Globus pallidus (tissue), 1 donor: ENCODE results near the gene SPP2.

ENCODE experiments used
- DNase-seq: peaks from one replicate; pipeline ENCODE4 v3.0.0-alpha.2; 2015; ENCODE audit warnings: low spot score

The SPP2 gene, protein sequence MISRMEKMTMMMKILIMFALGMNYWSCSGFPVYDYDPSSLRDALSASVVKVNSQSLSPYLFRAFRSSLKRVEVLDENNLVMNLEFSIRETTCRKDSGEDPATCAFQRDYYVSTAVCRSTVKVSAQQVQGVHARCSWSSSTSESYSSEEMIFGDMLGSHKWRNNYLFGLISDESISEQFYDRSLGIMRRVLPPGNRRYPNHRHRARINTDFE

DNA sequence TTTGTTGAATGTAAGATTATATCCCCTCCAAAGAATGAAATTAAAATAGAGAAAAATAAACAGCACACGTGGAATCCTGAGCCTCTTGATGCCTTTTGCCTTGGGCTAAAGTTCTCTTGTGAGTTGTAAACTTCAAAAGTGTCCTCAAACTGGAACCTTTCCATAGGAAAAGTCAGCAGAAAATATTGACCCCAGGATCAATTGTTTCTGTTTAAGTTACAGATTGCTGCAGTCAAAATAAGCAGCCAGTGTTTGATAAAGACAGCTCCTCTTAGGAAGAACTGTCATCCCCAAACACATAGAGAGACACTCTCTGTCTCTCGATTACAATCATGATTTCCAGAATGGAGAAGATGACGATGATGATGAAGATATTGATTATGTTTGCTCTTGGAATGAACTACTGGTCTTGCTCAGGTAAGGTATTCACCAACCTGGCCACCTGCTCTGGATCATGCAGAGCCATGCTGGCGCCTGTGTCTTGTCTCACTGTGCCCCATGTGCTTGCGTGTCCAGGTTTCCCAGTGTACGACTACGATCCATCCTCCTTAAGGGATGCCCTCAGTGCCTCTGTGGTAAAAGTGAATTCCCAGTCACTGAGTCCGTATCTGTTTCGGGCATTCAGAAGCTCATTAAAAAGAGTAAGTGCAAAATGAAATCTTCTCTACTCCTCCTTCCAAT, at the start of gene SPP2:
Gene SPP2, plus strand, starts transcription at position 248 of the 681 bp plus-strand sequence. Its CDS starts 85 bp downstream, at position 333.
- DNase-seq, result no peak

GRCh38 chr2:234001380-234002160, 48.9 kb upstream of the SPP2 start:
- DNase-seq, result no peak

- DNase-seq, result no peak
These were observed 48.2 kb upstream of the SPP2 start for GRCh38 chr2:234002281-234002680.

- no peak for DNase-seq
These were observed 46.4 kb upstream of the SPP2 start for GRCh38 chr2:234003972-234004617.

GRCh38 chr2:234005126-234005525, 45.4 kb upstream of the SPP2 start:
- no peak for DNase-seq

GRCh38 chr2:234006501-234006900, 44.0 kb upstream of the SPP2 start:
- DNase-seq, result no peak

DNA sequence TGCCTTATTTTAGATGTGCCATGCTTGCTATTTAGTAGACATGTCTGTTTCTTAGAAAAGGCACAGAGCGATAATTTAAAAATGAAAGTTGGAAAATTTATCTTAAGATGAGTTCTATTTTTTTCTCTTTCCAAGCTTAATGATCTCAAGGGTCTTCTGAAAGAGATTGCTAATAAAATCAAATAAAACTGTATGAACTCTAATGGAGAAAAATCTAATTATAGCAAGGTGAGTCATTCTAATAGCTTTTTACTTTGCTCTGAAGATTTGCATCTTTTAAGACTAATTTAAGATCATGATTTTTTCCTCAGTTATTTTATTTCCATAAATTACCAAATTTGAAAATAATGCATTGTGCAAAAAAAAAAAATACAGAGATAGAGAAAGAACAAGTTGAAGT, 36.1 kb upstream of the SPP2 start:
- DNase-seq, result no peak

- no peak for DNase-seq
These were observed 34.6 kb upstream of the SPP2 start for GRCh38 chr2:234015861-234016260.

- DNase-seq, result no peak
These were observed 30.6 kb upstream of the SPP2 start for GRCh38 chr2:234019896-234020295.

DNA sequence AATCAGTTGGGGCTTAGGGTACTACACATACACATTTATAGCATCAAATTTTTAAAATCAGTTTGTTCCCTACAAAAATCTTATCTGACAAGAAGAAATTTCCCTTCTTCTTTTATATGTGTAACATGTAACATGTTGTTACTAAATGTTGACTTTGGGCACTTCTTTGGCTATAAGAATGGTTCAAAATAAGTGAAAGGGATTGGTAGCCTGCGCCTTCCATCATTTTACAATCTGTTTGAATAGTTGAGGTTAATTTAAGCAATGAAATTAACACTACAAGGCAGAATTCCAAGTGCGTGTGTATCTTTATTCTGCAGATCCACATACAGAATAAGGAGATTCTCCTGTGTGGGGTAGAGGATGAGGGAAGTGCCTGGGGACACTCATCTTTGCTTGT, 30.2 kb upstream of the SPP2 start:
- no peak for DNase-seq

- DNase-seq, result no peak
These were observed 28.1 kb upstream of the SPP2 start for GRCh38 chr2:234022424-234022823.

DNA sequence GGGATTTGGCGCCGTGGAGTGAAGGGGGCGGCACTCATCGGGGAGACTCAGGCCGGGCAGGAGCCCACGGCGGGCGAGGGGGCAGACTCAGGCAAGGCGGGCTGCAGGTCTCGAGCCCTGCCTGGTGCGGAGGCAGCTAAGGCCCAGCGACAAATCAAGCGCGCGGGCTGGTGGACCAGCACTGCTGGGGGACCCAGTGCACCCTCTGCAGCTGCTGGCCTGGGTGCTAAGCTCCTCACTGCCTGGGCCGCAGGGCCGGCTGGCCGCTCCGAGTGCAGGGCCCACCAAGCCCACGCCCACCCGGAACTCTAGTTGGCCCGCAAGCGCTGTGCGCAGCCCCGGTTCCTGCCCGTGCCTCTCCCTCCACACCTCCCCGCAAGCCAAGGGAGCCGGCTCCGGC, 26.2 kb upstream of the SPP2 start:
- DNase-seq, result no peak

DNA sequence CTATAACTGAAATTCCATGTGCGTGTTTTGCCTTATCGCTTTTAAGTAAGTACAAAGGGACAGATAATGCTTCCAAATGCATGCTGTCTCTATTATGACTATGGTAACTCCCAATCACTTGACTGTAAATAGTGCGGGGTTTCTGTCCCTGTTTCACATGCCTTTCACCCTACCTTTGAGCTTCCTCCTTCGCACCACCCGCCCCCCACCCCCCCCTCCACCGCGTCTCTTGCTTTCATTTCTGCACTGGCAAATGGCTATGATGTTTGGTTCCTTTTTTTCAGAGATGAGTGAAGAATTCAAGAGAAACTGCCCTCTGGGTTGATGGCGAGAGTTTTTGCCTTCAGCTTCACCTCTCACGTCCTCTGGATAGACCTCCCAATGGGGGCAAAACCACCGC, 25.0 kb upstream of the SPP2 start:
- DNase-seq, result peak; percentile 5

- no peak for DNase-seq
These were observed 24.6 kb upstream of the SPP2 start for GRCh38 chr2:234025891-234026401.

GRCh38 chr2:234026693-234027254, 23.7 kb upstream of the SPP2 start:
- DNase-seq, result no peak

GRCh38 chr2:234027641-234028040, 22.9 kb upstream of the SPP2 start:
- DNase-seq, result no peak

DNA sequence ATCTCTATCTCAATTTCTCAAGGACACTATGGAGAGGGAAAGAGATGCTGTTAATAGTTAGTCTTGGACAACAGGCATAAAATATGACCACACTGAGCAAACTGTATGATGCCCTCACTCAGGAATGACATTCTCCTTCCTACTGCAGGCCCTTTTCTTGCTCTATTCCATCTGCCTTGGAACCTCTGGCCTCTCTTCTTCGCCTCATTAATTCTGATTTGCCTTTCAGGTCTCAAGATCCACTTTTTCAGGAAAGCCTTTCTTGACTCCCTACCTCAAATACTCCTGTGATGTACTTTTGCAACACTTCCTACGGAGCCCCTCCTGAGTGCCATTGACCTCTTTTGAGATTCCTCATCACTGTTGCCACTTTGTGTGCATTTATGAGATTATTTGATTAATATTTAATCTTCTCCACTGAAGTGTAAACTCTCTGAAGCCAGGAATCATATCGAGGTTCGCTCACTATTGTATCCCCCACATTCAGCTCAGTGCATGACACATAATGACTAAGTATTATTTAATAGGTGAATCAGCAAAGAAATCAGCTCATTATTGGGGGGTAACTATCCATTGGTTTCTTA, 21.3 kb upstream of the SPP2 start:
- DNase-seq, result no peak

DNA sequence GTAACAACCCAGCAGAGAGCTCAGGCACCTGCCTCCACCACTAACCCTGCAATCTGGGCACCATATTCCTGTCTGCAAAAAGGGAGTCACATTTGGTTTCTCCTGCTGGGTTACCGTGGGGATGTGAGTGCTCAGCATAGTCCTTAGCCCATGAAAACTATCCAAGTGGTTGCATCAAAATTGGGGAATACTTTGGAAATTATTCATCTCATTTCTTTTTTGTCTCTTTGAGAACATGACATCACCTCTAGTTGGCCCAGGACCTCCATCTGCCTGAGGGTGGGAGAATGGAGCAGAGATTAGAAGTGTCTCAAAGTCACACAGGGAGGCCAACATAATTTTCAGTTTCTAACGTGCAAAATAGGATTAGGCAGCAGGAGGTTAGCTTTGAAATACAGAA, 19.3 kb upstream of the SPP2 start:
- no peak for DNase-seq

- no peak for DNase-seq
These were observed 18.1 kb upstream of the SPP2 start for GRCh38 chr2:234032279-234032856.

DNA sequence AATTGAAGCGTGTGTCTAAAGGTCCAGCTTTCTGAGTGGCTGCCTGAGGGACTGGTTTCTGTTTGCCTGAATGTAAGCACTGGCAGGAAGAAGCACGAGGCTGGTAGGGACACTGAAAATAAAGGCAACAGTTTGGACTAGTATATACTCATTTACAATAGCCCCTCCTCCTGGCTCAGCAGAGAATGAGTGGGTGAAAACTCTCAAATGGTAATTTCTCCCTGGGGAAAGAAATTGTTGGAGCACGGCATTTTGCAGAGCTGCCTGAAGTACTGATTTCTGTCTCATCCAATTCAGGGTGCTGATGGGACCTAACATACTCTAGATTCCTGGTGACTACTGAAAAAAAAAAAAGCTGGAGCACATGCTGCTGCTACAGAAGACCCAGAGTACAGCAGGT, 17.3 kb upstream of the SPP2 start:
- DNase-seq, result no peak

DNA sequence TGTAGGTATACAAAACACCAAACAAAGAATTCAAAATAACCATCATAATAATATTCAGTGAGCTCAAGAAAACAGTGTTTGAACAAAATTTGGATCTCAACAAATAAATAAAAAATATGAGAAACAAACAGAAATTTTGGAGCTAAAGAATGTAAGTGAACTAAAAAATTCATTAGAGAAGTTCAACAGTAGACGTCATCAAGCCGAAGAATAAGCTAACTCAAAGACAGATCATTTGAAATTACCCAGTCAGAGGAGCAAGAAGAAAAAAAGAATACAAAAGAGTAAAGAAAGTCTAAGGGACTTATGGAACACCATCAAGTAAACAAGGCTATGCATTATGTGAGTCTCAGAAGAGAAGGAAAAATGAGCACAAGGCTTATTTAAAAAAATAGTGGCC, 16.6 kb upstream of the SPP2 start:
- DNase-seq, result no peak
